Cardiac fibroblast (primary cell): ENCODE data around the gene DIPK1B.

ENCODE experiments used
- DNase-seq, 2 donors: peaks; one replicate each; pipeline versions ENCODE4 v3.0.0 to v3.0.0-alpha.2; 2010; ENCODE audit warnings: low read depth in 2 of 2
- H3K4me3 ChIP-seq, 2 donors: replicated peaks in 1 of 2; 1 replicate in 1 of 2; 2 replicates in 1 of 2; pipeline ENCODE4 v1.5.1; 2011; ENCODE audit warnings: low read depth in 2 of 2, low read length in 2 of 2, mild to moderate bottlenecking in 2 of 2, moderate library complexity in 1 of 2
- CTCF ChIP-seq: IDR thresholded peaks from one replicate; pipeline ENCODE4 v1.5.1; 2011; ENCODE audit warnings: low read depth, mild to moderate bottlenecking, low read length, inconsistent platforms

The DIPK1B gene

GRCh38 chr9:136720898-136721338 is 8.5 kb downstream of the DIPK1B start:
- no peak overlapping the region for H3K4me3 ChIP-seq
- TF ChIP-seq CTCF = no peak
- DNase-seq = no peak

GRCh38 chr9:136721339-136722092 is 9.1 kb downstream of the DIPK1B start:
- peak; percentile 73 to 91 for DNase-seq
- TF ChIP-seq CTCF = no peak
- no peak overlapping the region for H3K4me3 ChIP-seq

- no peak overlapping the region for H3K4me3 ChIP-seq
- no peak for DNase-seq
- no peak for TF ChIP-seq CTCF
Observed at GRCh38 chr9:136722093-136722968, 10.0 kb downstream of the DIPK1B start.

DNA sequence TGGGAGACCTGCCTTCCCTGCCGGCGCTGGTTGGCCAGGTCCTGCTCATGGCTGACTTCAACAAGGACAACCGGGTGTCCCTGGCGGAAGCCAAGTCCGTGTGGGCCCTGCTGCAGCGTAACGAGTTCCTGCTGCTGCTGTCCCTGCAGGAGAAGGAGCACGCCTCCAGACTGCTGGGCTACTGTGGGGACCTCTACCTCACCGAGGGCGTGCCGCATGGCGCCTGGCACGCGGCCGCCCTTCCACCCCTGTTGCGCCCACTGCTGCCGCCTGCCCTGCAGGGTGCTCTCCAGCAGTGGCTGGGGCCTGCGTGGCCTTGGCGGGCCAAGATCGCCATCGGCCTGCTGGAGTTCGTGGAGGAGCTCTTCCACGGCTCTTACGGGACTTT is 10.6 kb downstream of the DIPK1B start:
- DNase-seq = no peak
- no peak overlapping the region for H3K4me3 ChIP-seq
- TF ChIP-seq CTCF = no peak

DNA sequence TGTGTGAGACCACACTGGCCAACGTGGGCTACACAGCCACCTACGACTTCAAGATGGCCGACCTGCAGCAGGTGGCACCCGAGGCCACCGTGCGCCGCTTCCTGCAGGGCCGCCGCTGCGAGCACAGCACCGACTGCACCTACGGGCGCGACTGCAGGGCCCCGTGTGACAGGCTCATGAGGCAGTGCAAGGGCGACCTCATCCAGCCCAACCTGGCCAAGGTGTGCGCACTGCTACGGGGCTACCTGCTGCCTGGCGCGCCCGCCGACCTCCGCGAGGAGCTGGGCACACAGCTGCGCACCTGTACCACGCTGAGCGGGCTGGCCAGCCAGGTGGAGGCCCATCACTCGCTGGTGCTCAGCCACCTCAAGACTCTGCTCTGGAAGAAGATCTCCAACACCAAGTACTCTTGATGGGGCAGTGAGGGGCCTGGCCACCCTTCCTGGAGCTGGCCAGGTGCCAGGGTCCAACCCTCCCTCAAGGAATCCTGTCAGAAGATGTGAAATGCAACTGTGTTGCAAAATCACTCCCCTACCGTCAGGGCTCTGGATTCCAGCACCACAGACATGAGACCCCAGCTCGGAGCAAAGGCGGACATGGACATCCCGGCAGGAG is 11.1 kb downstream of the DIPK1B start:
- DNase-seq = no peak
- TF ChIP-seq CTCF = no peak
- no peak overlapping the region for H3K4me3 ChIP-seq

DNA sequence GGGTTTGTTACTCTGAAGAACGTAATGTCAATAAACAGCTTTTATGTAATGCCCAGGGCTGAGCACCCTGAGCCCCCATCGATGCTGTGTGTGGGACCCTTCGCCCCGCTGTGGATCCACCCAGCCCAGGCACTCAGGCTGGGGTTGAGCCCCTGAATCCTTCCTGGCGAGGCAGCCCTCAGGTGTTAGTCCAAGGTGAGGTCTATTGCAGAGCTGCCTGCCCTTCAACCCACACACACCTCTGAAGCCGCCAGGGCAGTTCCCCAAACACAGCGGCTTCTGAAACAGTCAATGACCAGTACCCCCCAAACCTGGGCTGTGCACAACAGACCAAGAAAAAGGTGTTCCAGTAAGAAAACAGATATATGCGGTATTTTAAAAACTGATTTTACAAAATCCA is 11.6 kb downstream of the DIPK1B start:
- TF ChIP-seq CTCF = no peak
- DNase-seq = no peak
- H3K4me3 ChIP-seq = no peak overlapping the region
